Liver (tissue), 9 donors: ENCODE measurements around the gene IKBKE. TPM values are rescaled to one million over a fixed set of nuclear protein-coding genes. Genes with fewer than 3 reads are reported as not detected.

Source experiments
- DNase-seq: peaks from one replicate; pipeline ENCODE4 v3.0.0-alpha.2; 2017; ENCODE audit warnings: low spot score
- H3K27ac ChIP-seq, 2 donors: one replicate each; pipeline ENCODE4 v1.7.0; 2013; ENCODE audit warnings: inconsistent platforms in 2 of 2, low read length in 2 of 2, control low read depth in 1 of 2, low read depth in 1 of 2, mild to moderate bottlenecking in 1 of 2
- H3K27me3 ChIP-seq, 4 donors: one replicate each; pipeline versions ENCODE4 v1.6.1 to v1.7.0; 2013; ENCODE audit warnings: low read length in 3 of 4, inconsistent platforms in 1 of 4, mild to moderate bottlenecking in 1 of 4, moderate library complexity in 1 of 4; ENCODE audit not compliant: control insufficient read depth in 4 of 4, insufficient read depth in 4 of 4
- H3K36me3 ChIP-seq, 4 donors: one replicate each; pipeline versions ENCODE4 v1.6.1 to v1.7.0; 2013; ENCODE audit warnings: low read length in 3 of 4, mild to moderate bottlenecking in 3 of 4, low read depth in 1 of 4, moderate library complexity in 1 of 4; ENCODE audit not compliant: control insufficient read depth in 4 of 4, insufficient read depth in 3 of 4
- H3K4me1 ChIP-seq, 4 donors: one replicate each; pipeline versions ENCODE4 v1.6.1 to v1.7.0; 2013; ENCODE audit warnings: low read length in 3 of 4, mild to moderate bottlenecking in 3 of 4, moderate library complexity in 1 of 4; ENCODE audit not compliant: control insufficient read depth in 4 of 4, insufficient read depth in 4 of 4
- H3K4me3 ChIP-seq, 3 donors: one replicate each; pipeline versions ENCODE4 v1.6.1 to v1.7.0; 2013; ENCODE audit warnings: low read length in 3 of 3, control low read depth in 1 of 3, low read depth in 1 of 3, mild to moderate bottlenecking in 1 of 3
- H3K9ac ChIP-seq, 2 donors: one replicate each; pipeline ENCODE4 v1.7.0; 2013; ENCODE audit warnings: low read length in 2 of 2, mild to moderate bottlenecking in 2 of 2, moderate library complexity in 2 of 2, control low read depth in 1 of 2, low read depth in 1 of 2
- H3K9me3 ChIP-seq, 4 donors: one replicate each; pipeline versions ENCODE4 v1.6.1 to v1.7.0; 2013; ENCODE audit warnings: low read length in 3 of 4; ENCODE audit not compliant: control insufficient read depth in 4 of 4
- ATF3 ChIP-seq: IDR thresholded peaks from 2 replicates; pipeline ENCODE4 v1.6.1; 2016; ENCODE audit warnings: antibody characterized with exemption
- CTCF ChIP-seq: fragments of 150-350 bp; IDR thresholded peaks from 2 replicates; pipeline ENCODE4 v1.5.1; 2017; ENCODE audit warnings: improper control_type of control experiment, low read depth, low read length; ENCODE audit not compliant: missing input control
- EGR1 ChIP-seq, 2 donors: IDR thresholded peaks; 2 replicates each; pipeline ENCODE4 v1.6.1; 2016 to 2018; ENCODE audit warnings: antibody characterized with exemption in 2 of 2, low read depth in 2 of 2
- FOXA1 ChIP-seq: IDR thresholded peaks from 2 replicates; pipeline ENCODE4 v1.6.1; 2016; ENCODE audit warnings: antibody characterized with exemption
- FOXA2 ChIP-seq: IDR thresholded peaks from 2 replicates; pipeline ENCODE4 v1.6.1; 2016; ENCODE audit warnings: antibody characterized with exemption
- GABPA ChIP-seq, 2 donors: IDR thresholded peaks in 1 of 2; conservative IDR thresholded peaks in 1 of 2; 2 replicates each; pipeline ENCODE4 v1.6.1; 2016; ENCODE audit warnings: antibody characterized with exemption in 2 of 2, mild to moderate bottlenecking in 1 of 2, moderate library complexity in 1 of 2
- HNF4A ChIP-seq, 2 donors: conservative IDR thresholded peaks; 2 replicates each; pipeline ENCODE4 v1.6.1; 2016; ENCODE audit warnings: antibody characterized with exemption in 2 of 2, mild to moderate bottlenecking in 2 of 2
- HNF4G ChIP-seq: IDR thresholded peaks from 2 replicates; pipeline ENCODE4 v1.6.1; 2016; ENCODE audit warnings: antibody characterized with exemption
- JUND ChIP-seq, 2 donors: IDR thresholded peaks; 2 replicates each; pipeline ENCODE4 v1.6.1; 2016; ENCODE audit warnings: antibody characterized with exemption in 2 of 2
- MAX ChIP-seq: IDR thresholded peaks from 2 replicates; pipeline ENCODE4 v1.6.1; 2016; ENCODE audit warnings: antibody characterized with exemption
- NR2F2 ChIP-seq: IDR thresholded peaks from 2 replicates; pipeline ENCODE4 v1.6.1; 2016; ENCODE audit warnings: antibody characterized with exemption
- RAD21 ChIP-seq, 2 donors: IDR thresholded peaks; 2 replicates each; pipeline ENCODE4 v1.6.1; 2016; ENCODE audit warnings: antibody characterized with exemption in 2 of 2, mild to moderate bottlenecking in 2 of 2
- RXRA ChIP-seq, 2 donors: IDR thresholded peaks; 2 replicates each; pipeline ENCODE4 v1.6.1; 2017 to 2018; ENCODE audit warnings: antibody characterized with exemption in 2 of 2, mild to moderate bottlenecking in 1 of 2
- SP1 ChIP-seq: IDR thresholded peaks from 2 replicates; pipeline ENCODE4 v1.6.1; 2018; ENCODE audit warnings: antibody characterized with exemption, mild to moderate bottlenecking
- TAF1 ChIP-seq: conservative IDR thresholded peaks from 2 replicates; pipeline ENCODE4 v1.6.1; 2016; ENCODE audit warnings: antibody characterized with exemption, mild to moderate bottlenecking
- YY1 ChIP-seq: IDR thresholded peaks from 2 replicates; pipeline ENCODE4 v1.6.1; 2016; ENCODE audit warnings: antibody characterized with exemption, mild to moderate bottlenecking
- WGBS: extraction: QIAGEN DNeasy Blood & Tissue Kit; methylation state at CpG from one replicate; pipeline ENCODE4 v1.1.7; 2013; 5-methylcytosine and 5-hydroxymethylcytosine counted together
- polyA plus RNA-seq, 2 donors: library from polyadenylated mRNA; stranded (reverse) in 1 of 2; unstranded in 1 of 2; fragments of 200-250 nt in 1 of 2; fragments of >200 nt in 1 of 2; fragmentation: Nextera tagmentation in 1 of 2; extraction: Ambion mirVana in 1 of 2; gene quantifications; one replicate each; pipeline versions ENCODE4 v1.2.1 to v1.2.3, GENCODE V29; 2013 to 2015
- total RNA-seq, 2 donors: library from RNA; depleted of rRNA; stranded (reverse); fragments of >200 nt; gene quantifications; one replicate each; pipeline ENCODE4 v1.2.3, GENCODE V29; 2014
- TF ChIP-seq, protein P1 (sequence below): IDR thresholded peaks from 2 replicates; pipeline ENCODE4 v1.6.1; 2016; ENCODE audit warnings: antibody characterized with exemption
- donor health status: healthy.
- donor health status: healthy.
- donor health status: healthy.
- donor health status: healthy.
- donor health status: healthy.

The IKBKE gene
- total and polyA plus RNA-seq, 4 donors, result 0.81 to 3.9 (median 1.5) TPM

- no peak for TF ChIP-seq FOXA2
- TF ChIP-seq HNF4A (conservative IDR thresholded peaks at IDR 0.05), result no peak
- TF ChIP-seq MAX, result no peak
- no peak for TF ChIP-seq JUND (IDR thresholded peaks at IDR 0.05)
Measured at GRCh38 chr1:206463137-206463536, 7.1 kb upstream of the IKBKE start (continued).

DNA sequence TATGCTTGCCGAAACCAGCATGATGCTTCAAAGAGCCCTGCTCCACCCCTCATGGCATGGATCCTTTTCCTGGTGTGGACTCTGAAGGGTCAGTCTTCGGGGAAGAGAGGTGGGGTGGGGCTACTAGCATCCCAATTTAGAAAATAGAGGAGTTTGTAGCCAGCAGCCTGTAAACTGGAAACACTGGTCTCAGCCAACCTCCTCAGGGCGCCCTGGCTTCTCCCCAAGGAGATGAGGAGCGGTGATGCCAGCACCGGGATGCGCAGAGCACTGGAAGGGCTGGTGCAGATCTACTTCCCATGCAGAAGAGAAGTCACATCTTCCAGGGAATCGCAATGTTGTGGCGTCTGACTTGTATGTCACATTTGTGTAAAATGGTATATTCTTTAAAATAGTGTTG, 6.4 kb upstream of the IKBKE start:
- no peak overlapping the region for H3K4me3 ChIP-seq
- TF ChIP-seq ATF3, result no peak
- TF ChIP-seq CTCF, result no peak
- TF ChIP-seq MAX, result no peak
- no peak for TF ChIP-seq YY1
- TF ChIP-seq RXRA (IDR thresholded peaks at IDR 0.05), result no peak
- TF ChIP-seq GABPA (IDR thresholded peaks at IDR 0.05 in 1 of 2, conservative IDR thresholded peaks at IDR 0.05 in 1 of 2), result no peak
- no peak for TF ChIP-seq HNF4G
- TF ChIP-seq EGR1 (IDR thresholded peaks at IDR 0.05; ENCODE audit: low read depth in 2 of 2), result no peak
- no peak for TF ChIP-seq FOXA2
- TF ChIP-seq SP1, result no peak
- TF ChIP-seq, protein P1, sequence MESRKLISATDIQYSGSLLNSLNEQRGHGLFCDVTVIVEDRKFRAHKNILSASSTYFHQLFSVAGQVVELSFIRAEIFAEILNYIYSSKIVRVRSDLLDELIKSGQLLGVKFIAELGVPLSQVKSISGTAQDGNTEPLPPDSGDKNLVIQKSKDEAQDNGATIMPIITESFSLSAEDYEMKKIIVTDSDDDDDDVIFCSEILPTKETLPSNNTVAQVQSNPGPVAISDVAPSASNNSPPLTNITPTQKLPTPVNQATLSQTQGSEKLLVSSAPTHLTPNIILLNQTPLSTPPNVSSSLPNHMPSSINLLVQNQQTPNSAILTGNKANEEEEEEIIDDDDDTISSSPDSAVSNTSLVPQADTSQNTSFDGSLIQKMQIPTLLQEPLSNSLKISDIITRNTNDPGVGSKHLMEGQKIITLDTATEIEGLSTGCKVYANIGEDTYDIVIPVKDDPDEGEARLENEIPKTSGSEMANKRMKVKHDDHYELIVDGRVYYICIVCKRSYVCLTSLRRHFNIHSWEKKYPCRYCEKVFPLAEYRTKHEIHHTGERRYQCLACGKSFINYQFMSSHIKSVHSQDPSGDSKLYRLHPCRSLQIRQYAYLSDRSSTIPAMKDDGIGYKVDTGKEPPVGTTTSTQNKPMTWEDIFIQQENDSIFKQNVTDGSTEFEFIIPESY, result no peak
- no peak for TF ChIP-seq FOXA1
- no peak for TF ChIP-seq RAD21 (IDR thresholded peaks at IDR 0.05)
- no peaks in the 10 kb centered on the region for H3K27me3 ChIP-seq
- DNase-seq, result no peak
- no peak overlapping the region for H3K27ac ChIP-seq
- no peak overlapping the region for H3K9ac ChIP-seq
- 97% methylated on average over 8 of the region's 8 CpGs for WGBS
- H3K9me3 ChIP-seq, result no peaks in the 10 kb centered on the region
- H3K36me3 ChIP-seq, result peaks cover 0 to 5% (median 3%) of the 10 kb centered on the region in 4 donors
- H3K4me1 ChIP-seq, result no peaks in the 10 kb centered on the region

GRCh38 chr1:206464456-206464964, 5.8 kb upstream of the IKBKE start:
- Histone ChIP-seq H3K27ac (no peak overlapping the region), H3K4me3 (no peak overlapping the region), H3K4me1 (no peaks in the 10 kb centered on the region), H3K27me3 (no peaks in the 10 kb centered on the region), H3K36me3 (peaks cover 0 to 5% (median under 1%) of the 10 kb centered on the region in 4 donors), H3K9ac (no peak overlapping the region), H3K9me3 (no peaks in the 10 kb centered on the region)
- WGBS, result 78% methylated on average over 4 of the region's 4 CpGs
- no peak for DNase-seq
- no peak for TF ChIP-seq GABPA (IDR thresholded peaks at IDR 0.05 in 1 of 2, conservative IDR thresholded peaks at IDR 0.05 in 1 of 2)
- no peak for TF ChIP-seq NR2F2
- TF ChIP-seq HNF4A (conservative IDR thresholded peaks at IDR 0.05), result no peak
- no peak for TF ChIP-seq RXRA (IDR thresholded peaks at IDR 0.05)
- no peak for TF ChIP-seq JUND (IDR thresholded peaks at IDR 0.05)
- TF ChIP-seq ATF3, result no peak
- no peak for TF ChIP-seq TAF1
- TF ChIP-seq MAX, result no peak
- no peak for TF ChIP-seq FOXA1
- TF ChIP-seq YY1, result no peak
- no peak for TF ChIP-seq HNF4G
